Mammary epithelial cell (primary cell): ENCODE results near the gene IGFBP7.

Source experiments
- CTCF ChIP-seq, 2 donors: IDR thresholded peaks in 1 of 2; conservative IDR thresholded peaks in 1 of 2; 2 replicates each; pipeline ENCODE4 v1.5.1; 2011 to 2012; ENCODE audit warnings: inconsistent platforms in 2 of 2, low read length in 2 of 2, mild to moderate bottlenecking in 2 of 2, control low read depth in 1 of 2, low read depth in 1 of 2; ENCODE audit not compliant: insufficient read depth in 1 of 2; ENCODE audit errors: extremely low read depth in 1 of 2
- EZH2 ChIP-seq: IDR thresholded peaks from 2 replicates; pipeline ENCODE4 v1.6.1; 2012; ENCODE audit warnings: low read length, inconsistent platforms, borderline replicate concordance

- TF ChIP-seq CTCF (conservative IDR thresholded peaks at IDR 0.05 in 1 of 2, IDR thresholded peaks at IDR 0.05 in 1 of 2; ENCODE audit: extremely low read depth in 1 of 2, insufficient read depth in 1 of 2, low read depth in 1 of 2, low read length in 2 of 2) (no peak), EZH2 (no peak)
Measured at GRCh38 chr4:57146444-57146843, 36.3 kb upstream of the IGFBP7 start.
